HL-60 (cell line): Measurements from ENCODE around the gene SCAMP5.

ENCODE experiments used
- DNase-seq, 2 experiments: peaks; one replicate each; pipeline ENCODE4 v3.0.0-alpha.2; 2010 to 2020; ENCODE audit warnings: low read depth in 1 of 2, low spot score in 1 of 2
- H3K27ac ChIP-seq: fragments of 250-450 bp; sonication (Bioruptor Pico); replicated peaks from 2 replicates; pipeline ENCODE4 v1.5.1; 2020; ENCODE audit warnings: mild to moderate bottlenecking, moderate library complexity
- H3K27me3 ChIP-seq: fragments of 250-450 bp; sonication (Bioruptor Pico); 2 replicates; pipeline ENCODE4 v1.5.1; 2021; ENCODE audit warnings: mild to moderate bottlenecking, moderate library complexity; ENCODE audit not compliant: insufficient read depth, poor library complexity, severe bottlenecking
- H3K4me3 ChIP-seq: replicated peaks from 2 replicates; pipeline ENCODE4 v1.5.1; 2011; ENCODE audit warnings: mild to moderate bottlenecking, control low read depth, low read length; ENCODE audit not compliant: insufficient read depth
- GABPA ChIP-seq: IDR thresholded peaks from 2 replicates; pipeline ENCODE4 v1.6.1; 2012; ENCODE audit warnings: low read depth
- POLR2AphosphoS5 ChIP-seq: IDR thresholded peaks from 2 replicates; pipeline ENCODE4 v1.6.1; 2012; ENCODE audit warnings: low read depth
- SPI1 ChIP-seq: IDR thresholded peaks from 2 replicates; pipeline ENCODE4 v1.6.1; 2012; ENCODE audit warnings: low read depth, mild to moderate bottlenecking, borderline replicate concordance
- TF ChIP-seq, protein P1 (sequence below): IDR thresholded peaks from one replicate; pipeline ENCODE4 v1.5.1; 2011; ENCODE audit warnings: low read length, control low read depth, inconsistent platforms; ENCODE audit not compliant: insufficient read depth
- TF ChIP-seq, protein P2 (sequence below): IDR thresholded peaks from 2 replicates; pipeline ENCODE4 v1.6.1; 2012; ENCODE audit warnings: low read depth; ENCODE audit not compliant: insufficient replicate concordance

SCAMP5 gene

DNA sequence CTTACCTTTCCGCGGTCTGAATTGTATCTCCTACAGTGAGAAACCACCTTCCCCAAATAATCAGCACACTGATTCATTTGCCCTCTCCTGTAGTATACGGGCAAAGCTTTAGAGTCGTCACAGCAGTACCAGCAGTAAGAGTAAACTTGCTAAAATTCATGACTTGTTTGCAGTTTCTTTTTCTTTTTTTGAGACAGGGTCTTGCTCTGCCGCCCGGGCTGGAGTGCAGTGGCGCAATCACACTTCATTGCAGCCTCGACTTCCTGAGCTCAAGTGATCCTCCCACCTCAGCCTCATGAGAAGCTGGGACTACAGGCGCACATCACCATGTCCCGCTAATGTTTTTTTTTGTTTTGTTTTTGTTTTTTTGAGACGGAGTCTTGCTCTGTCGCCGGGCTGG, 11.9 kb downstream of the SCAMP5 start:
- Histone ChIP-seq H3K27me3 (no peaks in the 10 kb centered on the region), H3K4me3 (no peak overlapping the region), H3K27ac (no peak overlapping the region)
- no peak for DNase-seq
- no peak for TF ChIP-seq SPI1
- TF ChIP-seq POLR2AphosphoS5, result no peak

DNA sequence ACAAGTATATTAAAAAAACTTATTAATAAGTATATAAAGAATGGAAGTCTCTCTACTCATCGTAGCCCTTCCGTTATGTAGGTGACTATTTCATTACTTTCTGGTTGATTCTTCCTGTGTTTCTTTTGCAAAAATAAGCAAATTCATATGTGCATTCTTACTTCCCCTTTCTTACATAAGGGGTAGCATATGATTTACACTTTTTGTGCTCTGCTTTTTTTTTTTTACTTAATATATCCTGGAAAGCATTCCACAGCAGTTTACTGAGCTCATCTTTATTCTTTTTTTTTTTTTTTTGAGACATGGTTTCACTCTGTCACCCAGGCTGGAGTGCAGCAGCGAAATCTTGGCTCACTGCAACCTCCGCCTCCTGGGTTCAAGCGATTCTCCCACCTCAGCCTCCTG, 12.9 kb downstream of the SCAMP5 start:
- Histone ChIP-seq H3K27me3 (no peaks in the 10 kb centered on the region), H3K27ac (peak overlapping the region; percentile 37; the same call in 1 of the 2 replicates), H3K4me3 (no peak overlapping the region)
- no peak for DNase-seq
- TF ChIP-seq, protein P1, sequence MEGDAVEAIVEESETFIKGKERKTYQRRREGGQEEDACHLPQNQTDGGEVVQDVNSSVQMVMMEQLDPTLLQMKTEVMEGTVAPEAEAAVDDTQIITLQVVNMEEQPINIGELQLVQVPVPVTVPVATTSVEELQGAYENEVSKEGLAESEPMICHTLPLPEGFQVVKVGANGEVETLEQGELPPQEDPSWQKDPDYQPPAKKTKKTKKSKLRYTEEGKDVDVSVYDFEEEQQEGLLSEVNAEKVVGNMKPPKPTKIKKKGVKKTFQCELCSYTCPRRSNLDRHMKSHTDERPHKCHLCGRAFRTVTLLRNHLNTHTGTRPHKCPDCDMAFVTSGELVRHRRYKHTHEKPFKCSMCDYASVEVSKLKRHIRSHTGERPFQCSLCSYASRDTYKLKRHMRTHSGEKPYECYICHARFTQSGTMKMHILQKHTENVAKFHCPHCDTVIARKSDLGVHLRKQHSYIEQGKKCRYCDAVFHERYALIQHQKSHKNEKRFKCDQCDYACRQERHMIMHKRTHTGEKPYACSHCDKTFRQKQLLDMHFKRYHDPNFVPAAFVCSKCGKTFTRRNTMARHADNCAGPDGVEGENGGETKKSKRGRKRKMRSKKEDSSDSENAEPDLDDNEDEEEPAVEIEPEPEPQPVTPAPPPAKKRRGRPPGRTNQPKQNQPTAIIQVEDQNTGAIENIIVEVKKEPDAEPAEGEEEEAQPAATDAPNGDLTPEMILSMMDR, result no peak
- no peak for TF ChIP-seq GABPA

DNA sequence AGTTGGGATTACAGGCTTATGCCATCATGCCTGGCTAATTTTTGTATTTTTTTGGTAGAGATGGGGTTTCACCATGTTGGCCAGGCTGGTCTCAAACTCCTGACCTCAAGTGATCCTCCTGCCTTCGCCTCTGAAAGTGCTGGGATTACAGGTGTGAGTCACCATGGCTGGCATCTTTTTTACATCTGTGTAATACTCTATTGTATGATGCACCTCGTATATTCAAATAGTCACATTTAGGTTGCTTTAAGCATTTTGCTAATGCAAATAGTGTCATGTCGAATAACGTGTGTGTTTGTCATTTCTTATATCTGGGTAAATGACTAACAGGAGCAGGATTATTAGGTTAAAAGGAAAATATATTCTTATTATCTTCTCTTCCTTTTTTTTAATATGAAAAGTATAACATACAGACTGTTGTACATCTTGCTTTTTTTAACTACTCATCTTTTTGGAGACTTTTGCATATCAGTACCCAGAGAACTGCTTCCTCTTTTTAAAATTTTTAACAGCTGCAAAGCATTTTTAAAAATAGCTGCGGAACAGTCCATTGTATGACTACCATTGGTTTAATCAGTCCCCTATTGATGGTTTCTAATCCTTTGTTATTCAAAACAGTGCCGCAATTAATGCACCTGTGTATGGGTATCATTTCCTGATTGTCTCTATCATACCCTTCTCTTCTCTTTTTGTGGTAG, 13.4 kb downstream of the SCAMP5 start:
- H3K27ac ChIP-seq, result no peak overlapping the region
- TF ChIP-seq GABPA (no peak), SPI1 (no peak; the same call in 1 of the 2 replicates), POLR2AphosphoS5 (no peak)
- TF ChIP-seq, protein P2, sequence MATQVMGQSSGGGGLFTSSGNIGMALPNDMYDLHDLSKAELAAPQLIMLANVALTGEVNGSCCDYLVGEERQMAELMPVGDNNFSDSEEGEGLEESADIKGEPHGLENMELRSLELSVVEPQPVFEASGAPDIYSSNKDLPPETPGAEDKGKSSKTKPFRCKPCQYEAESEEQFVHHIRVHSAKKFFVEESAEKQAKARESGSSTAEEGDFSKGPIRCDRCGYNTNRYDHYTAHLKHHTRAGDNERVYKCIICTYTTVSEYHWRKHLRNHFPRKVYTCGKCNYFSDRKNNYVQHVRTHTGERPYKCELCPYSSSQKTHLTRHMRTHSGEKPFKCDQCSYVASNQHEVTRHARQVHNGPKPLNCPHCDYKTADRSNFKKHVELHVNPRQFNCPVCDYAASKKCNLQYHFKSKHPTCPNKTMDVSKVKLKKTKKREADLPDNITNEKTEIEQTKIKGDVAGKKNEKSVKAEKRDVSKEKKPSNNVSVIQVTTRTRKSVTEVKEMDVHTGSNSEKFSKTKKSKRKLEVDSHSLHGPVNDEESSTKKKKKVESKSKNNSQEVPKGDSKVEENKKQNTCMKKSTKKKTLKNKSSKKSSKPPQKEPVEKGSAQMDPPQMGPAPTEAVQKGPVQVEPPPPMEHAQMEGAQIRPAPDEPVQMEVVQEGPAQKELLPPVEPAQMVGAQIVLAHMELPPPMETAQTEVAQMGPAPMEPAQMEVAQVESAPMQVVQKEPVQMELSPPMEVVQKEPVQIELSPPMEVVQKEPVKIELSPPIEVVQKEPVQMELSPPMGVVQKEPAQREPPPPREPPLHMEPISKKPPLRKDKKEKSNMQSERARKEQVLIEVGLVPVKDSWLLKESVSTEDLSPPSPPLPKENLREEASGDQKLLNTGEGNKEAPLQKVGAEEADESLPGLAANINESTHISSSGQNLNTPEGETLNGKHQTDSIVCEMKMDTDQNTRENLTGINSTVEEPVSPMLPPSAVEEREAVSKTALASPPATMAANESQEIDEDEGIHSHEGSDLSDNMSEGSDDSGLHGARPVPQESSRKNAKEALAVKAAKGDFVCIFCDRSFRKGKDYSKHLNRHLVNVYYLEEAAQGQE, result no peak
- TF ChIP-seq, protein P1, result no peak
- no peak overlapping the region for H3K4me3 ChIP-seq
- peak in 1 of 2 experiments; percentile 4 for DNase-seq
- H3K27me3 ChIP-seq, result no peaks in the 10 kb centered on the region

DNA sequence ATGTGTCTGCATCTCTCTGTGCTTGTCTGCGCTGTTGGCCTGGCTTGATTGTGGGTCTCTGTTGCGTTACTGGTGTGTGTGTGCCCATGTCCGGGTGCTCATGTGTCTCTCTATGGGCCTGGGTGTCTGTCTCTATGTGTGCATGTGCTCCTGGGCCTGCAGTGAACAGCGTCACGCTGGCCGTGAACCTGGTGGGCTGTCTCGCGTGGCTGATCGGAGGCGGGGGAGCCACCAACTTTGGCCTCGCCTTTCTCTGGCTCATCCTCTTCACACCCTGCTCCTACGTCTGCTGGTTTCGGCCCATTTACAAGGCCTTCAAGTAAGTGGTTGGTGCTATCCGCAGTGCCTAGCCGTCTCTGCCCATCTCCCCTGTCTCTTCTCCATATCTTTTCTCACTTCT, 21.1 kb downstream of the SCAMP5 start:
- TF ChIP-seq GABPA (no peak), POLR2AphosphoS5 (no peak), SPI1 (no peak)
- TF ChIP-seq, protein P1, result no peak
- TF ChIP-seq, protein P2, result no peak
- Histone ChIP-seq H3K27me3 (no peaks in the 10 kb centered on the region), H3K4me3 (no peak overlapping the region), H3K27ac (no peak overlapping the region)
- no peak for DNase-seq
